Adipocyte (in vitro differentiated cells): Measurements from ENCODE around the gene AHNAK.
"Not testable (repeated sequence)": the region's sequence is repeated elsewhere in the genome, so short reads cannot be mapped to it uniquely, and the experiment has no call there.

Experiments
- DNase-seq: peaks from one replicate; pipeline ENCODE4 v3.0.0-alpha.2; 2015; ENCODE audit warnings: low read depth
- H3K27me3 ChIP-seq: replicated peaks from 2 replicates; pipeline ENCODE4 v1.7.0; 2013; ENCODE audit warnings: mild to moderate bottlenecking, low read length, moderate library complexity; ENCODE audit not compliant: control insufficient read depth, insufficient read depth
- H3K36me3 ChIP-seq: 2 replicates; pipeline ENCODE4 v1.7.0; 2013; ENCODE audit warnings: low read length, mild to moderate bottlenecking, moderate library complexity; ENCODE audit not compliant: control insufficient read depth, insufficient read depth, severe bottlenecking
- H3K4me1 ChIP-seq: 2 replicates; pipeline ENCODE4 v1.7.0; 2013; ENCODE audit warnings: mild to moderate bottlenecking, low read length, moderate library complexity; ENCODE audit not compliant: control insufficient read depth, insufficient read depth
- H3K4me3 ChIP-seq: 2 replicates; pipeline ENCODE4 v1.7.0; 2013; ENCODE audit warnings: mild to moderate bottlenecking, low read length, moderate library complexity
- H3K9ac ChIP-seq: 2 replicates; pipeline ENCODE4 v1.7.0; 2013; ENCODE audit warnings: mild to moderate bottlenecking, low read length, moderate library complexity
- H3K9me3 ChIP-seq: 2 replicates; pipeline ENCODE4 v1.7.0; 2013; ENCODE audit warnings: mild to moderate bottlenecking, low read length, moderate library complexity; ENCODE audit not compliant: control insufficient read depth

The AHNAK gene

DNA sequence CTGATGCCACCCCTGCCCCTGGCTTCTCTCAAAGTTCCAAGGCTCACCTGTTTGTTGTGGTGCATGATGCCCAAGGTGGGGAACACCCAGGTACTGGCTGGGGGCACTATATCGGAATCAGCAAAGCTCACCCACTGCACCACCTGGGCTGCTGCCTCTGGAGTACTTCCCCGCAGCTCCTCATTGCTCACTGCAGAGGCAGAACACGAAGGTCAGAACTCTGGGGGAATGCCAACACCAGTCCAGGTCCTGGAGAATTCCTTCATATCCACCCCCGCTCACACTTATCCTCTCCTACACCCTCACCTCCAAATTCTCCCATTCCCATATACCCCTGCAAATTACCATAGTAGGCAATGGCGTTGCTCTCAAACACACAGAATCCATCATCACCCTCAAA is 24.9 kb upstream of the AHNAK start:
- peak overlapping the region; percentile 94 for H3K4me3 ChIP-seq
- DNase-seq, H3K27me3 ChIP-seq, H3K9me3 ChIP-seq: not testable (repeated sequence)
- H3K36me3 ChIP-seq, result peaks cover 55% of the 10 kb centered on the region
- H3K4me1 ChIP-seq, result peaks cover 51% of the 10 kb centered on the region
- H3K9ac ChIP-seq, result peak overlapping the region; percentile 99

DNA sequence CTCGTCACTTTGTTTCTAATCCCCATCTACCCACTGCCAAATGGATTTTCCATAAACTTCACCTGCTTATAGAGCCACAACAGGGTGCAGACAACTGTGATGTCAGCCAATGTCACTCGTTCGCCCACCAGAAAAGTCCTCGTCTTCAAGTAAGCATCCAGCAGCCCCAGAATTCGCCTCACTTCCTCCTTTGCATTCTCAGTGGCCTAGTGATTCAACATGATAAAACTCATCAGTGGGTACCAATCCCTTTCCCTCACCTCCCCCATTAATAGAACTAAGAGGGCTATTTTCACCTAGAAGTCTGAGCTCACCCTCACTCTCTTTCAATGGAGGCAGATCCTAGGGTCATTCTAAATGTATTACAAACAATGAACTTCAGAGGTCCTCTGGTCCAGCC is 24.3 kb upstream of the AHNAK start:
- Histone ChIP-seq H3K9ac (peak overlapping the region; percentile 99), H3K4me1 (peaks cover 45% of the 10 kb centered on the region), H3K36me3 (peaks cover 61% of the 10 kb centered on the region)
- DNase-seq, H3K27me3 ChIP-seq, H3K4me3 ChIP-seq, H3K9me3 ChIP-seq: not testable (repeated sequence)

DNA sequence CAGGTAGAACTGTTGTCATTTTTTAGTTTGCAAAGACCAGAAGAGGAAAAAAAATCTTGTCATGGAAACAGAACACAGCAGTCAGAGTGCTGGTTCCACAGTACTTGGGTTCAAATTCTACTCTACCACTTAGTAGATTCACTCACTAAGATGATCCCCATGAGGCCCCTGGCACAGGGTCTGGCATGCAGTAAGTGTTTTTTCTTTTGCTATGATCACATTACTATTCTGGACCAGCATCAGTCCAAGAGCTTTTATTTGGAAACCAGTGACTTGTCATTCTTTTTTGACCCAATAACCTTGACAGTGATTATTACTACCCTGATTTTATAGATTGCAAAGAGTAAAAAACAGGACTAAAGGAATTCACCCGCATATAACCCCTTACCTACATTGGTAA is 23.0 kb upstream of the AHNAK start:
- no peaks in the 10 kb centered on the region for H3K27me3 ChIP-seq
- DNase-seq, result no peak
- H3K9ac ChIP-seq, result peak overlapping the region; percentile 34
- peaks cover 32% of the 10 kb centered on the region for H3K4me1 ChIP-seq
- H3K9me3 ChIP-seq, result no peaks in the 10 kb centered on the region
- H3K36me3 ChIP-seq, result peaks cover 71% of the 10 kb centered on the region
- no peak overlapping the region for H3K4me3 ChIP-seq

DNA sequence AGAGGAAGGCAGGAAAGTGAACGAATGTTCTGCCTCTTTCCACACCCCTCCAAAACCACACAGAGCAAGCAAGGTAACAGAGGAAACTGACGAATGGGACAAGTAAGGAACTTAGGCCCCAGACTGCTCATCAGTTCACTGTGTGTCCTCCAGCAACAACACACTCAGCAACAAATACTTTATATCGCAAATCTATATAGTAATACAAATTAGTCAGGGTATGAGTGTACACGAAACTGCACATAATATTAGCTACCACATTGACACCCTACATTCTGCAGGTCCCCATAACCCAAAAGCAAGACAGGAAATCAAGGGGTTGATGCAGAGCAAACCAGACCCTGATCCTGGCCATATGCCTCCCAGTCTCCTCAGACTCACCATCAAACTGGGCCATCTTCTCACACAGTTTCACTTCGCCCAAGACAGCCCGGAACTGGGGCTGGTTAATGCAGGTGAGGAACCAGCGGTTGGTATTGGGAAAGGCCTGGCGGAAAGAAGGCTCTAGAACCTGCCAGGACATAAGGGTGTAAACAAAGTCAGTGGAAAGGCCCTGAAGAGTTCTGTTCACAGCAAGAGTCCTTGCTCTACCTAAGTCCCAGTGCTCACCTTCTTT is 20.5 kb upstream of the AHNAK start:
- H3K4me1 ChIP-seq, result peaks cover 33% of the 10 kb centered on the region
- DNase-seq, result no peak
- no peaks in the 10 kb centered on the region for H3K9me3 ChIP-seq
- no peak overlapping the region for H3K4me3 ChIP-seq
- H3K9ac ChIP-seq, result peak overlapping the region; percentile 29
- peaks cover 85% of the 10 kb centered on the region for H3K36me3 ChIP-seq
- H3K27me3 ChIP-seq, result no peaks in the 10 kb centered on the region

DNA sequence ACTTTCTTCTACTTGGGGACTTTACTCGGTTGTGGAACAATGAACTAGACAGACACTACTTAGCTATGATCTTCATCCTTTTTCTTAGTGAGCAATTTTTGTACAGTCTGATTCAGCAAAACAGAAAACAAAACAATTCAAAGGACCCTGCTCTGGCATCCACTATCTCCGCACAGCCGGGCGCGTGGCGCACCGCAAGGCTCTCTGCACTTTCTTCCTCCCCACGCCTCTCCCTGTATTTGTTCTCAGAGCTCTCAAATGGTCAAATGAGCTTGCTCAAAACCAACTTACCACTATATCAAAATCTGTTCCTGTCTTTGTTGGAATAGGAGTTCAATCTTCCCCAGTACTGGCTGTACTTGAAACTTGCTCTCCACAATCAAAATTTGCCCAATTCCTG is 19.6 kb upstream of the AHNAK start:
- Histone ChIP-seq H3K27me3 (no peaks in the 10 kb centered on the region), H3K4me3 (no peak overlapping the region), H3K36me3 (peaks cover 82% of the 10 kb centered on the region), H3K9ac (peak overlapping the region; percentile 29), H3K9me3 (no peaks in the 10 kb centered on the region), H3K4me1 (peaks cover 27% of the 10 kb centered on the region)
- DNase-seq, result no peak

DNA sequence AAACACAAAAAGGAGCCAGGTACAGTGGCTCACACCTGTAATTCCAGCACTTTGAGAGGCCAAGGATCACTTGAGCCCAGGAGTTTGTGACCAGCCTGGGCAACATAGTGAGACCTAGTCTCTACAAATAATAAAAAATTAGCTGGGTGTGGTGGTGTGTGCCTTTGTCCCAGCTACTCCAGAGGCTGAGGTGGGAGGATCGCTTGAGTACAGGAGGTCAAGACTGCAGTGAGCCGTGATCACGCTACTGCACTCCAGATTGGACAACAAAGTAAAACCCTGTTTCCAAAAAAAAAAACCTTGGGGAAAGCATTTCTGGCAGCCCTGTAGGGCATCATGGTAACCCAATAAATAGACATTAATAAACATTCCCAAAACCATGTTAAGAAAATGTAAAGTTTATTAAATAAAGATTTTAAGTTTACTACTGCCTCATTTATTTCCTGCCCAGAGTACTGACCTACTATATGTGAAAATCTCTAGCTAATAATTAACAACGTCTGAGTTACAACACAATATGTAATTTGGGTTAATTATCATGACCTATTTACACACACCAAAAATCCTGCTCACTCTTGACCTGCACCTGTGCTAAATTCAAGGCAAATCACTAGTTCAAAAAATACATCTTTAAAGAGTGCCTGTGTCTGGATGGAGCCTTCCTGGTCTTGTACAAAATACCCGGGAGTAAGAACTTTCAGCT is 18.6 kb upstream of the AHNAK start:
- no peaks in the 10 kb centered on the region for H3K9me3 ChIP-seq
- no peak overlapping the region for H3K4me3 ChIP-seq
- peaks cover 29% of the 10 kb centered on the region for H3K4me1 ChIP-seq
- no peak overlapping the region for H3K9ac ChIP-seq
- no peaks in the 10 kb centered on the region for H3K27me3 ChIP-seq
- DNase-seq, result no peak
- peaks cover 74% of the 10 kb centered on the region for H3K36me3 ChIP-seq

DNA sequence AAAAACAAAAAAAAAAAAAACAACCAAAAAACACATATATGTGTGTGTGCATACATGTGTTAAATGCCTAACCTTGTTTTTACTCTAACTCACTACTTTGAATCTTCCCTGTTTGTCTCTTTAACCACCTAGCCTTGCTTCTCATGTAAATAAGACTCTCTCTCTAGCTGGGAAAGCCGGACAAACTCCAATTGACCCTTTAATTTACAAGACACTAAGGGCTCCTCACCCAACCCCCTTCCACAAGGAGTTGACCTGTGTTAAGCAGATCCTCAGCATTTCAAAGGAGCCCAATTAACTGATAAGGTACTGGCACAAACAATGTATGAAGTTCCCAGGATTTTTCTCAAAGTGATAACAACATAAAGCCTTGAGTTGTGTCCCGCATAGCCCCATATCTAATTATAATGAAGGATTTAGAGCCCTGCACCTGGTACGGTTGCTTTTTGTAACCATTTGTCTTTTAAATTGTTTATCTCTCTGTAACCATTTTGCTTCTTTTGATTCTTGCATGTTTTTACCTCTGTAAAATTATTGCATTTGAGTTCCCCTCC is 15.1 kb upstream of the AHNAK start:
- not testable (repeated sequence) for H3K9ac ChIP-seq, H3K4me3 ChIP-seq, DNase-seq, H3K27me3 ChIP-seq, H3K9me3 ChIP-seq
- Histone ChIP-seq H3K36me3 (peaks cover 68% of the 10 kb centered on the region), H3K4me1 (peaks cover 36% of the 10 kb centered on the region)

DNA sequence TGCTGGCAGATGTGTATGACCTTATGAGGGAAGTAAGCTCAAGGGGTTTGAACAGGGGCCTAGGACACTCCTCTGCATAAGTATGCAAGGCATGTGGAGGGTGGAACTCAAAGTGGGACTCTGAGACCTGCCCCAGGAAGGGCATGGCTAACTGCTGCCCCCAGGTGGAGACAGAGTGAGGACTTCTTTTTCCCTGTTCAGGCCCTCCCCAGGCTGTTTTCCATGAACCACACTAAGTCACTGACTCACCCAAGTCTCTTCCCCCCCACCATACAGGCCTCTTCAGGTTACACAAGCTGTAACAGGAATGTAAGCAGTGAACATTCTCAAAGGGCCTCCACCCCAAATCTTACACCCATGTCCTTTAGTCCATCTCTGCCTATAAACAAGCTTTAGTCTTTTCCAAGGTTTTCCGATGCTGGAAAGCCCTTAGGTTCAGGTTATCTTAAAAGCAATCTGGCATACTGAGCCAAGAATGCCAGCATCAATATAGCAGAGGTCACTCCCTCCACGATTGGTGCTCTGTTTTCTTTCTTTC is 14.0 kb upstream of the AHNAK start:
- H3K9me3 ChIP-seq, result no peaks in the 10 kb centered on the region
- peak; percentile 99 for DNase-seq
- peaks cover 47% of the 10 kb centered on the region for H3K4me1 ChIP-seq
- H3K9ac ChIP-seq, result peak overlapping the region; percentile 75
- H3K4me3 ChIP-seq, result peak overlapping the region; percentile 37
- H3K36me3 ChIP-seq, result peaks cover 57% of the 10 kb centered on the region
- H3K27me3 ChIP-seq, result no peaks in the 10 kb centered on the region

DNA sequence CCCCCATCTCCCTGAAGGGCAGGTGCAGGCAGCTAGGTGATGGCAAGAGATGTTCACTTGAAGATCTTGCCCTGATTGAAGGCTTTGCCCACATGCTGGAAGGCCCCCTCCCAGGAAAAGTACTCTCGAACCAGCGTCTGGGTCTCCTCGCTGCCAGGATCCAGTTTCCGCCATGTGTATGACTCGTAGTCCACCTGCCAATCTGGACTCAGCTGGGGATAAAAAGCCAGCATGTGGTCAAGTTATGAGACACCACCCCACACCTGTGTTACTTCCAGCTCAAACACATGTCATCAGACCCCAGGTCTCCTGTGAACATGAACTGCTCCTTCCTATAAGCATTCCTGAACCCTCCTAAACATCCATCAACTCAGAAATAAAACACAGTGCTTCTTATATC is 13.0 kb upstream of the AHNAK start:
- not testable (repeated sequence) for H3K4me3 ChIP-seq, H3K27me3 ChIP-seq, DNase-seq, H3K9me3 ChIP-seq
- H3K36me3 ChIP-seq, result peaks cover 49% of the 10 kb centered on the region
- H3K9ac ChIP-seq, result peak overlapping the region; percentile 75
- peaks cover 58% of the 10 kb centered on the region for H3K4me1 ChIP-seq

DNA sequence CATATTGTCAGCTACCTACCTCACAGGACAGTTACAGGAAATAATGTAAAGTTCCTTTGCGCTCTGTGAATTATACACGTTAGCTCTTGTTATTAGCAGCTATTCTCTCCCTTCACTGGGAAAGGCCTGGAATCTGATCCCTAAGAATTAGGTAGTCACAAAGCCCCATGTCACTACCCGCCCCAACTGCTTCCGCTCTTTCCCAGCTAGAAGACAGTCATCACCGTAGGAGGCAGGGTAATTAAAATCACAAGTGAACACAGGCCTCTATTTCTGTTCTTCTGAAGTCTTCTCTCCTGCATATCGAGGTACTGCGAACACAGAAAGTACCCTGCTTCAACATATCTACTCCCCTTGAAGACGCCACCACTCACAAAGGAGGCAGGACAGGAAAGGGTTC is 12.6 kb upstream of the AHNAK start:
- Histone ChIP-seq H3K4me3 (no peak overlapping the region), H3K9me3 (no peaks in the 10 kb centered on the region), H3K4me1 (peaks cover 62% of the 10 kb centered on the region), H3K9ac (no peak overlapping the region), H3K36me3 (peaks cover 49% of the 10 kb centered on the region), H3K27me3 (no peaks in the 10 kb centered on the region)
- no peak for DNase-seq

DNA sequence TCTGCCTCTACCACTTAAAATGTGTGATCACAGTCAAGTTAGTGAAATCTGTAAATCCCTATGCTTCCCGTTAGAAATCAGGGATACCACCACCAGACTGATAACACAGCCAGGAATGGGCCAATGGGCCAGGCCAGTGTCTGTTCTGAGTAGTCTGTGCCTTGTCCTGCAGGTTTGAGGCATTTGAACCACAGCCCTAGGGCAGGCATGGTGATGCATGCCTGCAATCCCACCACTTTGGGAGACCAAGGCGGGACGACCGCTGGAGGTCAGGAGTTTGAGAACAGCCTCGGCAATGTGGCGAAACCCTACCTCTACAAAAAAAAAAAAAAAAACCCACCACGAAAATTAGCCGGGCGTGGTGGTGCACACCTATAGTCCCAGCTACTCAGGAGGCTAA is 12.1 kb upstream of the AHNAK start:
- Histone ChIP-seq H3K9ac (no peak overlapping the region), H3K36me3 (peaks cover 45% of the 10 kb centered on the region), H3K27me3 (no peaks in the 10 kb centered on the region), H3K4me3 (no peak overlapping the region), H3K4me1 (peaks cover 67% of the 10 kb centered on the region), H3K9me3 (no peaks in the 10 kb centered on the region)
- no peak for DNase-seq
